T-helper 1 cell treated with Interleukin-12 subunit alpha and Interleukin-12 subunit beta and Interleukin-4 antibody, amounts not matched to agents 30 μg/mL and 1 μg/mL, for 36 hours (primary cell): ENCODE data around the gene TRHDE.
"Not testable (repeated sequence)": the region's sequence is repeated elsewhere in the genome, so short reads cannot be mapped to it uniquely, and the experiment has no call there.

ENCODE experiments used
- H3K27ac Mint-ChIP-seq: one replicate; pipeline ENCODE4 v1.8.0; 2021; ENCODE audit warnings: mild to moderate bottlenecking, mixed read lengths
- H3K27me3 Mint-ChIP-seq: one replicate; pipeline ENCODE4 v1.8.0; 2021; ENCODE audit warnings: low read depth, mixed read lengths
- H3K36me3 Mint-ChIP-seq: one replicate; pipeline ENCODE4 v1.8.0; 2021; ENCODE audit warnings: low read depth, mixed read lengths
- H3K4me1 Mint-ChIP-seq: one replicate; pipeline ENCODE4 v1.8.0; 2021; ENCODE audit warnings: low read depth, mixed read lengths
- H3K4me3 Mint-ChIP-seq: one replicate; pipeline ENCODE4 v1.8.0; 2021; ENCODE audit warnings: mild to moderate bottlenecking, moderate library complexity, mixed read lengths
- H3K9me3 Mint-ChIP-seq: one replicate; pipeline ENCODE4 v1.8.0; 2021; ENCODE audit warnings: mixed read lengths

TRHDE gene

DNA sequence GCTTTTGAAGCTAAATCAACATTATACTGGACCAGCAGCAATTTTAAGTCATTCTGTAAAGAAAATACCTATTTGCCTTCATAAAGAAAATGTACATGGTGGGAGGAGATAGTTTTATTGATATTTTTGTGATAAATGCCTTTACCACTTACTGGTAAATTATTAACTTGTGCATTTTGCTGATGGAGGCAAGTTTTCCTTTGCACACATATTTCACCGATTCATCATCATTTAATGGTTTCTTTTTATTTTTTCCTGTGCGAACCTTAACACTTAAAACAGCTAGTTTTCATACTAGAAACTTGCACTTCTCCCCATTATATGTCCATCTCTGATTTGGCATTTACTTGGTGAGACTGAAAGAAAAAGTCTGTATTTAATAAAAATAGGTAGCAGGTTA lies 239.3 kb downstream of the TRHDE start:
- Mint-ChIP-seq H3K27me3 (no peaks in the 10 kb centered on the region), H3K4me1 (no peaks in the 10 kb centered on the region), H3K9me3 (peaks cover 6% of the 10 kb centered on the region)

DNA sequence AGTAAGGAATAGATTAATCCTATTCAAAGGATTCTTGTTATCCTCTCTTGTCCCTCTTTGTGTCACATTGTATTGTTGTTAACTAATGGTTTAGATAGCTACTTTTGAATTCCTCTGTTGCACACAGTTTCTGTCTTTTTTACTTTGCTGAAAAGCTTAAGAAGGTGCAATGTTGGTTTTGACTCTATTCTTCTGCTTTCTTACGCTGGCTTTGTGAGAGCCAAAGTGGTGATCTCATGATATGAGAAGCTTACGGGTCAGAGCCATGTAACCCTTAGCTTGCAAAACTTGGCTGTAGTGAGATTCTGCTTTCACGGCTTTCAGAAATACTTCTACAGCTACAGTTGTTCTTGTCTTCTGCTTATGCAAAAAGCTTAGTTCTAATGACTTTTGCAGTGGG lies 239.7 kb downstream of the TRHDE start:
- peaks cover 6% of the 10 kb centered on the region for H3K9me3 Mint-ChIP-seq
- no peaks in the 10 kb centered on the region for H3K27me3 Mint-ChIP-seq
- H3K4me1 Mint-ChIP-seq = no peaks in the 10 kb centered on the region
- no peak overlapping the region for H3K4me3 Mint-ChIP-seq
- H3K27ac Mint-ChIP-seq = no peak overlapping the region
- H3K36me3 Mint-ChIP-seq = no peaks in the 10 kb centered on the region

More for the DNA sequence above, 239.3 kb downstream of the TRHDE start:
- no peak overlapping the region for H3K4me3 Mint-ChIP-seq
- no peaks in the 10 kb centered on the region for H3K36me3 Mint-ChIP-seq
- H3K27ac Mint-ChIP-seq = no peak overlapping the region

DNA sequence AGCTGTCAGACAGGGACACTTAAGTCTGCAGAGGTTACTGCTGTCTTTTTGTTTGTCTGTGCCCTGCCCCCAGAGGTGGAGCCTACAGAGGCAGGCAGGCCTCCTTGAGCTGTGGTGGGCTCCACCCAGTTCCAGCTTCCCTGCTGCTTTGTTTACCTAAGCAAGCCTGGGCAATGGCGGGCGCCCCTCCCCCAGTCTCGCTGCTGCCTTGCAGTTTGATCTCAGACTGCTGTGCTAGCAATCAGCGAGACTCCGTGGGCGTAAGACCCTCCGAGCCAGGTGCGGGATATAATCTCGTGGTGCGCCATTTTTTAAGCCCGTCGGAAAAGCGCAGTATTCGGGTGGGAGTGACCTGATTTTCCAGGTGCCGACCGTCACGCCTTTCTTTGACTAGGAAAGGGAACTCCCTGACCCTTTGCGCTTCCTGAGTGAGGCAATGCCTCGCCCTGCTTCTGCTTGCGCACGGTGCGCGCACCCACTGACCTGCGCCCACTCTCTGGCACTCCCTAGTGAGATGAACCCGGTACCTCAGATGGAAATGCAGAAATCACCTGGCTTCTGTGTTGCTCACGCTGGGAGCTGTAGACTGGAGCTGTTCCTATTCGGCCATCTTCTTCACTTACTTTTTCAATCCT lies 248.0 kb downstream of the TRHDE start:
- H3K27ac Mint-ChIP-seq, H3K9me3 Mint-ChIP-seq, H3K36me3 Mint-ChIP-seq, H3K27me3 Mint-ChIP-seq, H3K4me3 Mint-ChIP-seq, H3K4me1 Mint-ChIP-seq: not testable (repeated sequence)

DNA sequence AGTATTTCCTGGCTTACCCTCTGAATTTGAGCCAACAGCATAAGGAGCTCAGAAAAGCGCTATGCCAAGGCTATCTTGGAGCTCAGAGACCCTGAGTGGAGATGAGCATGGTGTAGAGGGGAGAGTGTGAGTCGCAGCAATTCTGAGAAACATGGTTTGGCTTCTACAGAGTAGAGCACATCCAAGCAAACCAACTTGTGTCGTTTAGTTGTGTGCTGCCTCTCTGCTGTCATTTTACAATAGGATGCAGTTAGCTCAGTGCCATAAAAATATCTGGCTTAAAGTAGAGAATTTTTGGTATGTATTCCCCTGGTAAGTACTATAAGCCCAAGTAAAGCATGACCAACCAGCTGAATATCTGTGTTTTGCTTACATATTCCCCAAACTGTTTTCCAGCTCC lies 249.2 kb downstream of the TRHDE start:
- no peaks in the 10 kb centered on the region for H3K36me3 Mint-ChIP-seq
- no peak overlapping the region for H3K4me3 Mint-ChIP-seq
- no peaks in the 10 kb centered on the region for H3K4me1 Mint-ChIP-seq
- peaks cover 7% of the 10 kb centered on the region for H3K9me3 Mint-ChIP-seq
- H3K27ac Mint-ChIP-seq = no peak overlapping the region
- H3K27me3 Mint-ChIP-seq = no peaks in the 10 kb centered on the region

DNA sequence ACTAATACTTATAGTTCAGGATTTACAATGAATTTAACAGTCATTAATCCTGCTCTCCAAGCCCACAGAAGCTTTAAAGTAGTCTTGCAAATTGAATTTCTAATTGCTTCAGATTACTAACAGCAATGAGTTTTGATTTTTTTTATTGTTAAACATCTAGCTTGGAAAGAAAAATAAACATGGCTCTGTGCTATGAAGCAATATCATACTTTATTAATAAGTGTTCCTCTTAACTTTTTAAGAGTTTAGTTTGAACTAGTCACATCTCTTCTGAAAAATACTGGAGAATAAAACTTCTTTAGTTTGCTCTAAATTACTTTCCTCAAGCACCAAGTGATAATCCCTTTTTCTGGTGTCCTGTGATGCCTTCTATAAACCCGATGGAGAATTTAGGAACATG lies 250.2 kb downstream of the TRHDE start:
- H3K4me1 Mint-ChIP-seq = no peaks in the 10 kb centered on the region
- H3K36me3 Mint-ChIP-seq = no peaks in the 10 kb centered on the region
- no peak overlapping the region for H3K27ac Mint-ChIP-seq
- H3K9me3 Mint-ChIP-seq = peaks cover 7% of the 10 kb centered on the region
- no peak overlapping the region for H3K4me3 Mint-ChIP-seq
- no peaks in the 10 kb centered on the region for H3K27me3 Mint-ChIP-seq

DNA sequence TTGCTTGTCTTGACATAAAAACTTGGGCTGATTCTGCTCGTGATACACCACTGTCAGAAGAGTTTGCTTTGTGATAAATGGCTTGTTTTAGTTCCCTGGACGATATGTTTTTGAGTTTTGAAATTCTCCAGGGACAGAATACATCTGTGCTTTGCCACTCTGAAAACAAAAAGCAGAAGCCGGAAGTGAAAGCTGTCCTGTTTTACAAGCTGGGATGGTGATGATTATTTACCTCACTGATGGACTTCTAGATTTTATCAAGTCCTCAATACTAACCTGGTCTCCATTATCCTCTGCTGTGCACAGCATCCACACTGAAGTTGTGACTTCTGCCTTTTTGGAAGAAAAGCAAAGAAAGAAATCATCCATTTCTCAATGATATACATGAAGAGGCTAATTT lies 251.6 kb downstream of the TRHDE start:
- Mint-ChIP-seq H3K4me1 (no peaks in the 10 kb centered on the region), H3K27me3 (no peaks in the 10 kb centered on the region), H3K27ac (no peak overlapping the region), H3K9me3 (peaks cover 7% of the 10 kb centered on the region), H3K4me3 (no peak overlapping the region), H3K36me3 (no peaks in the 10 kb centered on the region)

DNA sequence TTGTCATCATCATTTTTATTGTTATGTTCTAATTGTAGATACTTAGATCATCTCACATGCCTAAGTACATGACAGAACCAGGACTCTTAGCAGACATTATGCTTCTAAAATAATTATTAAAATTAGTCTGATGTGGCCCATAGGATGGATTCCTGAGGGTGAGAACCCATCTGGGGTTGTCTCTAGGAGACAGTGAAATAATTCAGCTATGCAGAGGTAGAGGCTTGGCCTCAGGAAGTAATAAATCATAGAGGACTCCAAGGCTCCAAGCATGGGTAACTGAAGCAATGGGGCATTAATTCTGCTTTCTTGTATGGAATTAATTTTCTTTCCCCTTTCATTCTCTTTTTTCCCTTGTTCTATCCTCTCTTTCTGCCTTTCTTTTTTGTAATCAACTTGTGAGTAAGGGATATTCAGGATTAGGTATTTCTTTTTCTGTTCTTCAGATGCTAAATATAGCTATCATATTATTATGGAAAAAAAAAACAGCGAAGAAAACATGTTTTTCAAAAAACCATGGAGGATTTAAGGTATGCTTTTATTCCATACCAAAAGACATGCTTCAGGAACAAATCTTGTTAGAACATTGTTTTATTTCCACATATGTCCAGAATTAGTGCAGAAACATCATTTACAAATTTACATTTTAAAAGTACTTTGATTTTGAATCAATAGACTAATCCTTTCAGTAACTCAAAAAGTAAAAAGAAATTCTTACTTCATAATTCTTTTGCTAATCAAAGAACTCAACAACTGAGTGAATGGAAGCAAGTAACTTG lies 263.2 kb downstream of the TRHDE start:
- H3K4me1 Mint-ChIP-seq = no peaks in the 10 kb centered on the region
- H3K4me3 Mint-ChIP-seq = no peak overlapping the region
- no peaks in the 10 kb centered on the region for H3K36me3 Mint-ChIP-seq
- H3K9me3 Mint-ChIP-seq = no peaks in the 10 kb centered on the region
- H3K27ac Mint-ChIP-seq = no peak overlapping the region
- H3K27me3 Mint-ChIP-seq = no peaks in the 10 kb centered on the region

DNA sequence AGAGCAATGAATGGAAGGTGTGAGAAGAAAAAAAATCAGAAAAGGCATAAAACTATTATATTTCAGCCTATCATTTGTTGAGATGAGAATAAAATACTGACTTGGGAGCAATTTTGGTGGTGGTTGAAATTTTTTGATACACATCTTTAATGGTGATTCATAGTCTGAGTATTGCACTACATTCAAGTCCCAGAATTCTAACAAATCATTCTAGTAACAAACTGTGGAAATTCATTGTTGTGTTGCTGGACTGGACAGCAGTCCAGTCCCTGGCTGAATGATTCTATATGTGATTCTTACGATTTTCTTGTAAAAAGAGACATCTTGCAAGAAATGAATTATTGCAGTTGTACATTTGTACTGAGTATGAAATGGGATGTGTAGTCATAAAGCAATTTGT lies 268.6 kb downstream of the TRHDE start:
- H3K27ac Mint-ChIP-seq = no peak overlapping the region
- H3K4me1 Mint-ChIP-seq = no peaks in the 10 kb centered on the region
- H3K27me3 Mint-ChIP-seq = no peaks in the 10 kb centered on the region
- H3K9me3 Mint-ChIP-seq = no peaks in the 10 kb centered on the region
- H3K4me3 Mint-ChIP-seq = no peak overlapping the region
- no peaks in the 10 kb centered on the region for H3K36me3 Mint-ChIP-seq

DNA sequence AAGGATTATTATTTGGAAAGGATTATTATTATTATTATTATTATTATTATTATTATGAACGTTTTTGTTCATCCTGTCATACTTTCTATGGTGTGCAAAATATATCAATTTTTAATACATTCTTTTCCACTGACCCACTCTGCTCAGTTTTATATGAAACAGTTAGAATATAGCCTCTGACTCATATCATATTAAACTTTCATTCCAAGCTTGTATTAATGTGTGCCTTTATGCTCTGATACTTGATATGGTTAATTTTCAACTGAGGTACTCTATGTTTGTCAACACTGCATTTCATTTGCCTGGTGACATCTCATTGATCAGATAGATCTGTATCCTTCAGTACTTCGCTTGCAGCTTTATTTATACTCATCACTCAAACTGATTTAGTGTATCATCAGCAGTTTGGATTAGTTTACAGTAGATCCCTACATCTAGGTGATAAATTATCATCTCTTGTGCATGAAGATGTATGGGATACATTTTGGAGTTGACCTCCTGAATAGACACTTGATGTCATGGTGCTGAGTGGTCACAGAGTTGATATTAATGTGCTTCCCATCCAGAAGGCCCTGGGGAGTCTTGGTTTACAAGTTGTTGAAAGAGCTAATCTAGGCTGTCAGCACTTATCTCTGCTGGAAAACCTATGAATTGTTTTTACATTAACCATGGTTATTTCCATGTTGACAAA lies 271.8 kb downstream of the TRHDE start:
- Mint-ChIP-seq H3K4me1 (no peaks in the 10 kb centered on the region), H3K9me3 (no peaks in the 10 kb centered on the region), H3K4me3 (no peak overlapping the region), H3K27ac (no peak overlapping the region), H3K36me3 (no peaks in the 10 kb centered on the region), H3K27me3 (no peaks in the 10 kb centered on the region)

DNA sequence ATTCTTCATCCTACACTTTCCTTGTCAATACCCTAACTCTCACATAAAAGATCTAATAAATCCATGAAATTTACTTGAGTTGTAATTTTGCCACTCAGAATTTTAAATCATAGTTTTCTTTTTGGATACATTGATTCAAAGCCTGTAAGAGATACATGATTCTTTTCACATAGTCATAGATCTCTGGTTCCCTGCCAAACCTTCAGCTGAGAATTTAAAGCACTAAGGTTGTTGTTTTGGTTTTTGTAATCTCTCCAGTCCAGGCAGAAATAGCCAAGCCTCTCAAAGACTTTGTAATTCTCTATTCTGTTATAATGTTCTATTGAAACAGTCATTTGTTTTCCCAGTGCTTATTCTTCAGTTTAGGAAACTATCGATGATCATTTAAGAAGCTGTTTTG lies 273.9 kb downstream of the TRHDE start:
- no peaks in the 10 kb centered on the region for H3K27me3 Mint-ChIP-seq
- H3K4me1 Mint-ChIP-seq = no peaks in the 10 kb centered on the region
- no peak overlapping the region for H3K4me3 Mint-ChIP-seq
- no peaks in the 10 kb centered on the region for H3K9me3 Mint-ChIP-seq
- H3K27ac Mint-ChIP-seq = no peak overlapping the region
- H3K36me3 Mint-ChIP-seq = no peaks in the 10 kb centered on the region

DNA sequence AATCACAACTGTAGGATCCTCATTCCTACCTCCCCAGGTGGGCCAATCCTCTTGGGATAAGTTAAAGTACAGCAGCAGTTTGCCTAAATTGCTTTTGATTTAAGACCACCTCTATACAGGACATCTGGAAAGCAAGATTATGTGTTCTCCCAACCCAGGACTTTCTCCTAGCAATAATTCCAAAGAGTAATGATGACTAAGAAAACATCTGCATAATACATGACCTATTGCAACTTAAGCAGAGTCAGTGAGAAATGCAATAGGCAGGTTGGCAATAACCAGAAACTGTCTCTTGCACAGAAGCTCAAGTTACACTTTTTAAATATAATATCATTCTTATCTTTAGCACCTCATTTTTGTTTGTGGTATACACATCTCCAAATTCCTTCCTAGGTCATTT lies 275.4 kb downstream of the TRHDE start:
- H3K27me3 Mint-ChIP-seq = no peaks in the 10 kb centered on the region
- H3K4me3 Mint-ChIP-seq = no peak overlapping the region
- H3K4me1 Mint-ChIP-seq = no peaks in the 10 kb centered on the region
- H3K27ac Mint-ChIP-seq = no peak overlapping the region
- no peaks in the 10 kb centered on the region for H3K9me3 Mint-ChIP-seq
- no peaks in the 10 kb centered on the region for H3K36me3 Mint-ChIP-seq

DNA sequence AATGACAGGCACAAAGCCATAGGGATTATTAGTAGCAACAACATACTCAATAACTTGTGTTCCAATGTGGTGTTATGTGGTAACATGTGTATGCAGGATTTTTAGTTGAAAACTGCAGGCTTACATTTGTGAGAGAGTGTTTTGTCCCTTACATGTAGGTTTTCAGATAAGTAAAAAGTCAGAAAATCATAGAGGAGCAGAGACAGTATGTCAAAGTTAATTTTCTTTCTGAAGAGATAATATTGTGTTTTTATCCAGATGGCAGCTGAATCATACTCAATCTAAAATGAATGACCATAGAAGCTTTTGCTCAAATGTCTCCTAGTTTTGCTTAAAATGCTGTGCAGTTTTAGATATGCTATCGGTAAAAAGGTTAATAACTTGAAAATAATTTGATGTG lies 277.0 kb downstream of the TRHDE start:
- no peaks in the 10 kb centered on the region for H3K36me3 Mint-ChIP-seq
- no peak overlapping the region for H3K4me3 Mint-ChIP-seq
- H3K27ac Mint-ChIP-seq = no peak overlapping the region
- no peaks in the 10 kb centered on the region for H3K4me1 Mint-ChIP-seq
- H3K27me3 Mint-ChIP-seq = no peaks in the 10 kb centered on the region
- H3K9me3 Mint-ChIP-seq = no peaks in the 10 kb centered on the region

DNA sequence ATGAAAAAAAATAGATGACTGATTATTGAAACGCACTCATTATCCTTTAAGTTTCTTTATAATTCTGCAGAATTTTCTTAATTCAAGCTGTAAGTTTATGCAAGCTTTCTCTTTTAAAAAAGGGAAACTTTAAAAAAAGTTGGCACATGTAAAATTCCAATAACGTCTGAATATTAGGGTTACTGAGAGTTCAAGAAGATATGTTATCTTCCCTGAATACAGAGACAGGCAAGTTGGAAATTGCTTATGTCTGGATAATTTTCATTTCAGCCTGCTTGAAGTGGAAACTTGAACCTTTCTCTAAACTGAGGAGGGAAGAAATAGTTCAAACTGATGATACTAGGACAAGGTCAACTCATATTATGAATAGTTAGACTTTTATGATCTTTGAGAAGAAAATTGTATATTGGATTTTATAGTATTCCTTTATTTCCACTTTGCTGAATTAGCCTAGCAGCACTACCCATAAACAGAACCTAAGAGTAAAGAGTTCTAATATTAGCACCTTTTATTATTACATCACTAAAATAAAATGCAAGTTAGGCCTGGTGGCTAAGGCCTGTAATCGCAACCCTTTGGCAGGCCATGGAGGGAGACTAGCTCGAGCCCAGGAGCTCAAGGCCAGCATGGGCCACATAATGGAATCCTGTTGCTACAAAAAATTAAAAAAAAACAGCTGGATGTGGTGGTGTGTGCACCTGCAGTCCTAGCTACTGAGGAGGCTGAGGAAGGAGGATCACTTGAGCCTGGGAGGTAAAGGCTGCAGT lies 288.0 kb downstream of the TRHDE start:
- Mint-ChIP-seq H3K27ac (no peak overlapping the region), H3K27me3 (no peaks in the 10 kb centered on the region), H3K4me1 (no peaks in the 10 kb centered on the region), H3K9me3 (no peaks in the 10 kb centered on the region), H3K36me3 (no peaks in the 10 kb centered on the region), H3K4me3 (no peak overlapping the region)

DNA sequence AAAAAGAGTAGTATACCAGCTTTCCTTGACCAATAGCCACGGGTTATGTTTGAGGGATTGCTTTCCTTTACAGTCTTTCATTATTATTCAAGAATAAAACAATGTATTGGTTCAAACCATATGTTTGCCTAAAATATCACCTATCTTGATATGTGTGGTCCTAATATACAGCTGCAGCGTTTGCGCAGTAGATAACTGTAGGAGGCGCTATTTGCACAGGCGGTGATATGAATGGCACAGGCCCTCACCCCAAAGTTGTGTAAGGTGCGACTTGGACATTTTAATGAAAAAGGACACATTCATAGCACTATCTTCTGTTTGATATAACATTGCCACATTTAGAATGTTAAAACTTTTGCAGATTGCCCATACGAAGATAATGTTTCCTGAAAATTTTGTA lies 298.4 kb downstream of the TRHDE start:
- H3K36me3 Mint-ChIP-seq = no peaks in the 10 kb centered on the region
- H3K9me3 Mint-ChIP-seq = no peaks in the 10 kb centered on the region
- no peaks in the 10 kb centered on the region for H3K4me1 Mint-ChIP-seq
- no peak overlapping the region for H3K27ac Mint-ChIP-seq
- no peak overlapping the region for H3K4me3 Mint-ChIP-seq
- no peaks in the 10 kb centered on the region for H3K27me3 Mint-ChIP-seq
